HEK293 (cell line): ENCODE data around the gene TBX15.

Source experiments
- AEBP2 ChIP-seq: fragments of 450-650 bp; formaldehyde crosslinking; IDR thresholded peaks from 2 replicates; pipeline ENCODE4 v1.5.1; 2016; ENCODE audit warnings: missing biosample characterization, missing genetic modification characterization, borderline replicate concordance
- BCL11A ChIP-seq: fragments of 450-650 bp; formaldehyde crosslinking; IDR thresholded peaks from 2 replicates; pipeline ENCODE4 v1.5.1; 2016; ENCODE audit warnings: low read depth, missing biosample characterization, missing genetic modification characterization
- ZNF449 ChIP-seq: fragments of 450-650 bp; formaldehyde crosslinking; IDR thresholded peaks from 2 replicates; pipeline ENCODE4 v1.5.1; 2017; ENCODE audit warnings: missing biosample characterization, mild to moderate bottlenecking, missing genetic modification characterization, moderate library complexity
- ZNF776 ChIP-seq: fragments of 450-650 bp; formaldehyde crosslinking; IDR thresholded peaks from 2 replicates; pipeline ENCODE4 v1.5.0; 2017; ENCODE audit warnings: missing biosample characterization, missing genetic modification characterization, borderline replicate concordance
- ZSCAN4 ChIP-seq: fragments of 450-650 bp; formaldehyde crosslinking; IDR thresholded peaks from 2 replicates; pipeline ENCODE4 v1.5.1; 2017; ENCODE audit warnings: missing biosample characterization, missing genetic modification characterization
- TF ChIP-seq, protein P1 (sequence below): fragments of 450-650 bp; formaldehyde crosslinking; IDR thresholded peaks from 2 replicates; pipeline ENCODE4 v1.5.1; 2016; ENCODE audit warnings: missing biosample characterization, missing genetic modification characterization
- TF ChIP-seq, protein P2 (sequence below): fragments of 450-650 bp; formaldehyde crosslinking; IDR thresholded peaks from 2 replicates; pipeline ENCODE4 v1.5.1; 2016; ENCODE audit warnings: missing biosample characterization, missing genetic modification characterization

- TF ChIP-seq, protein P1, sequence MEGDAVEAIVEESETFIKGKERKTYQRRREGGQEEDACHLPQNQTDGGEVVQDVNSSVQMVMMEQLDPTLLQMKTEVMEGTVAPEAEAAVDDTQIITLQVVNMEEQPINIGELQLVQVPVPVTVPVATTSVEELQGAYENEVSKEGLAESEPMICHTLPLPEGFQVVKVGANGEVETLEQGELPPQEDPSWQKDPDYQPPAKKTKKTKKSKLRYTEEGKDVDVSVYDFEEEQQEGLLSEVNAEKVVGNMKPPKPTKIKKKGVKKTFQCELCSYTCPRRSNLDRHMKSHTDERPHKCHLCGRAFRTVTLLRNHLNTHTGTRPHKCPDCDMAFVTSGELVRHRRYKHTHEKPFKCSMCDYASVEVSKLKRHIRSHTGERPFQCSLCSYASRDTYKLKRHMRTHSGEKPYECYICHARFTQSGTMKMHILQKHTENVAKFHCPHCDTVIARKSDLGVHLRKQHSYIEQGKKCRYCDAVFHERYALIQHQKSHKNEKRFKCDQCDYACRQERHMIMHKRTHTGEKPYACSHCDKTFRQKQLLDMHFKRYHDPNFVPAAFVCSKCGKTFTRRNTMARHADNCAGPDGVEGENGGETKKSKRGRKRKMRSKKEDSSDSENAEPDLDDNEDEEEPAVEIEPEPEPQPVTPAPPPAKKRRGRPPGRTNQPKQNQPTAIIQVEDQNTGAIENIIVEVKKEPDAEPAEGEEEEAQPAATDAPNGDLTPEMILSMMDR (tag by site-specific recombination) = no peak
- TF ChIP-seq AEBP2 (no peak), ZNF449 (no peak), ZSCAN4 (no peak), BCL11A (tag by site-specific recombination) (no peak), ZNF776 (no peak)
- TF ChIP-seq, protein P2, sequence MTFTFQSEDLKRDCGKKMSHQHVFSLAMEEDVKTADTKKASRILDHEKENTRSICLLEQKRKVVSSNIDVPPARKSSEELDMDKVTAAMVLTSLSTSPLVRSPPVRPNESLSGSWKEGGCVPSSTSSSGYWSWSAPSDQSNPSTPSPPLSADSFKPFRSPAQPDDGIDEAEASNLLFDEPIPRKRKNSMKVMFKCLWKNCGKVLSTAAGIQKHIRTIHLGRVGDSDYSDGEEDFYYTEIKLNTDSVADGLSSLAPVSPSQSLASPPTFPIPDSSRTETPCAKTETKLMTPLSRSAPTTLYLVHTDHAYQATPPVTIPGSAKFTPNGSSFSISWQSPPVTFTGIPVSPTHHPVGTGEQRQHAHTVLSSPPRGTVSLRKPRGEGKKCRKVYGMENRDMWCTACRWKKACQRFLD (tag by site-specific recombination) = no peak
Measured at GRCh38 chr1:118877668-118878396, 110.3 kb downstream of the TBX15 start.
